ENCODE data around the gene BCL10.

Gene BCL10

DNA sequence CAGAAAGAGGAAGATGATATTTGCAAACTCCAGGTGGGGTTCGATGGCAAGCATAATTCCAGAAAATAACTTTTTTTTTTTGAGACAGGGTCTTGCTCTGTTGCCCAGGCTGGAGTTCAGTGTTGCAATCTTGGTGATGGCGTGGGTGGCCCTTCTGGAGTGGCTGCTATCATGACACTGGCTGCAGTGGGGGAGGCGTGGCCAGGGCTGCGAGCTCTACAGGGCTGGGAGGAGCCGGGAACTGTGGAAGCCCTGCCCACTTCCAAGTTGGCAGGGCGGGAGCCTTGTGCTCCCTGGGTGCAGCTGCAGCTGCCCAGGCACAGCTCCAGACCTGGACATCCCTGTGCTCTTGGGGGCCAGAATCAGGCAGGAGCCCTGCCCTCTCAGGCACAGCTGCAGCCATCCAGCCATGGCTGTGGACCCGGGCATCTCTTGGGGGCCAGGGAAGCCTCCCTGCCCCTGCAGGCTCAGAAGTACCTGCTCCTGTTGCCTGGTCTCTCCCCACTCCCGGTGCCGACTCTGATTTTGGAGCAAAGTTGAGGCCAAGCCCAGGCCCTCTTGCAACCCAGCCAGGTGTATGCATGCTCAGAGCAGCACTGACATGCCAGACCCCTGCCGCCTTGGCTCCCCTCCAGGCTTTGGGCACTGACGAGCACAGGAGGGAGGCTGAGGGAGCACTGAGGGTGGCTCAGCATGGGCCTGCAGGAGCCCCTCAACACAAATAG lies 7.2 kb upstream of the BCL10 start:
- TF ChIP-seq, protein P1, sequence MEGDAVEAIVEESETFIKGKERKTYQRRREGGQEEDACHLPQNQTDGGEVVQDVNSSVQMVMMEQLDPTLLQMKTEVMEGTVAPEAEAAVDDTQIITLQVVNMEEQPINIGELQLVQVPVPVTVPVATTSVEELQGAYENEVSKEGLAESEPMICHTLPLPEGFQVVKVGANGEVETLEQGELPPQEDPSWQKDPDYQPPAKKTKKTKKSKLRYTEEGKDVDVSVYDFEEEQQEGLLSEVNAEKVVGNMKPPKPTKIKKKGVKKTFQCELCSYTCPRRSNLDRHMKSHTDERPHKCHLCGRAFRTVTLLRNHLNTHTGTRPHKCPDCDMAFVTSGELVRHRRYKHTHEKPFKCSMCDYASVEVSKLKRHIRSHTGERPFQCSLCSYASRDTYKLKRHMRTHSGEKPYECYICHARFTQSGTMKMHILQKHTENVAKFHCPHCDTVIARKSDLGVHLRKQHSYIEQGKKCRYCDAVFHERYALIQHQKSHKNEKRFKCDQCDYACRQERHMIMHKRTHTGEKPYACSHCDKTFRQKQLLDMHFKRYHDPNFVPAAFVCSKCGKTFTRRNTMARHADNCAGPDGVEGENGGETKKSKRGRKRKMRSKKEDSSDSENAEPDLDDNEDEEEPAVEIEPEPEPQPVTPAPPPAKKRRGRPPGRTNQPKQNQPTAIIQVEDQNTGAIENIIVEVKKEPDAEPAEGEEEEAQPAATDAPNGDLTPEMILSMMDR (IDR thresholded peaks at IDR 0.05), result no peak

DNA sequence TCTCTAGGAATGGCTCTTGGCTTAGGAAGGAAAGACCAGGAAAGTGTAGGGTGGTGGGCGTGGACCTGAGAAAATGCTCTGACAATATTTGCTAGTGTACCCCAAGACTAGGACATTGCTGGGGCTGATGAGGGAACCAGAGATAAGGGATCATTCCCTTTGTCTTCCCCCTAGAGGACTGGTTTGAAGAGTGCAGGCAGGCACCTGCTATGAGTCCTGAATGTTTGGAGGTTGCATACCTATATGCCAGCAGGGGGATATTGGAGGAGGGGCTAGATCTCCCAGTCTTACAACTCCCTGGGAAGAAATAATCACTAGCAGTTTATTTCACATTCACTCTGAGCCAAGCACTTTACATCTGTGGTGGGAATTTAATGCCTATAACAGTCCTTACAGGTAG lies 6.0 kb upstream of the BCL10 start:
- TF ChIP-seq, protein P1 (IDR thresholded peaks at IDR 0.05), result no peak

DNA sequence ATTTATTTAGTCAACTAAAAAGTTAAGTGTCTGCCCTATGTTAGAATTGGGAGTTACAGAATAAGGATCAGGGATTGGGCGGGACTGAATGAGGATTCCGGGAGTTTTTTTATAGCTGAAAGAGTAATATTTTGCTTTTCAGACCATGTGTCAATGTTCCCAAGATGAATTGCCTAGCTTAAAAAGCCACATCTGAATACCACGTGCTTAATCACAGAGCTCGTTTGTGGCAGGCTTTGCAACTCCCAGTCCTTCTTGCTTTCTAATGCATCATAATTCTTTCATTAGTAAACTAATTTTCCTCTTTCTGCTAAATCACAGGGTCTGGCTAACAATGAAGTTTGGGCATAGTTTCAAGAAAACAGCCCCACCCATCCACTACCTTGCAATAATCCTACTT lies 4.2 kb upstream of the BCL10 start:
- TF ChIP-seq, protein P1 (IDR thresholded peaks at IDR 0.05), result no peak

DNA sequence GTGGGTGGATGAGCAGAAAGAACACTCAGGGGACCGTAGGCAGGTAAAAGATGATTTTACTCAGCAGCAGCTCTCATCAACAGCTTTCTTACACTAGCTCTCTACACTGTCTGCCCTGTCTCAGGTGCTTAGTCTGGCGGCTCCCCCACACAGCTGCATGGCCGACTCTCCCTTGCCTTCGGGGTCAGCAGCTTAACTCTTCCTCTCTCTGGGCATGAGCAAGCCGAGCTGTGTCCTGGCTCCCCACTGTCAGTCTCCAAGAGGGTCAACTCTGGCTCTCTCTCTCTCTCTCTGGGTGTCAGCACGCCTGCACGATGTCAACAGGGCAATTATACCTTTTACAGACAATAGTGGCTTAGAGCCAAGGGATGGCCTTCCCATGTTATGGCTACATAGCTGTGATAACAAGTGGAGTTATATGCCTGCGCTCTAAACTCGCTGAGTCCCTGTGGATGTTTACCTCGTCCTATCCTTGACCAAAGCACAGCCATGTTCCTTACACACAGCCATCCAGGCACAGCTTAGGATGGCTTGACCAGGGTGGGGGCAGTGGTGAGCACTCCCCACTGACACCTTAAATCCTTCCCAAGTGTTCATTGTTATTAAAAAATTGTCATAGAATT lies 3.1 kb upstream of the BCL10 start:
- TF ChIP-seq, protein P1 (IDR thresholded peaks at IDR 0.05), result no peak

DNA sequence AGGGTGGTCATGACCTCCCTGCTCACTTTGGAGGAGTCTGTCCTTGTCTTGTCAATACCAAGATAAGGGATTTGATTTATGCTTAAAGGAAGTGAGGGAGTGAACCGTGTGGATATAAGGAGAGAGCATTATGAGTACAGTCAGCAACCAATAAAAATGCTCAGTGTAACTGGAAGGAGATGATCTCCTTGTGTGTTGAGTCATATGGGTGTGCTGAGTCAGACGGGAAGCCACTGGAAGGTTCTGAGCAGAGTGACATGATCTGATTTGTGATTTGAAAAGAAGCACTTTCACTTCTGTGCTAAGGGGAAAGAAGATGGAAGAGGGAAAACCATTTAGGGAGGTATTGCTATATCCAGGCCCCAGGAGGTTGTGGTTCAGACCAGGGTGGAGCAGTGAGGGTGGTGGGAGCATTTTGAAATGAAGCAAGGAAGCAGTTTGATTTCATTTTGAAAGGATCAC lies 2.5 kb upstream of the BCL10 start:
- TF ChIP-seq, protein P1 (IDR thresholded peaks at IDR 0.05), result no peak

DNA sequence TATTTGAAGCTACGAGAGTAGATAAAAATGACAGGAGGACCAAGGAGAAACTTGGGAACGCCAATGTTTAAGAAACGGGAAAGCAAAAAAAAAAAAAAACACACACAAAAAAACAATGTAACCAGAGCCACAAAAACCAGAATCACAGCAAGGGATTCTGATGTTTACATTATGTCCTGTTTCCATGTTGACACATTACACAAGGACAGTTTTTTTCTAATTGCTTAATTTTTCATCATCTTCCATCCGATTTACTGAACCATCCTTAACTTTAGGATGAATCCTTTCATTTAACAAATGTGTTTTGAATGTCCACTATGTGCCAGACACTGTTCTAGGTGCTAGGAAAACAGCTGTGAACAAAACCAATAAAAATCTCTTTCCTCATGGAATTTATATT lies 1.4 kb upstream of the BCL10 start:
- TF ChIP-seq, protein P1 (IDR thresholded peaks at IDR 0.05), result no peak

DNA sequence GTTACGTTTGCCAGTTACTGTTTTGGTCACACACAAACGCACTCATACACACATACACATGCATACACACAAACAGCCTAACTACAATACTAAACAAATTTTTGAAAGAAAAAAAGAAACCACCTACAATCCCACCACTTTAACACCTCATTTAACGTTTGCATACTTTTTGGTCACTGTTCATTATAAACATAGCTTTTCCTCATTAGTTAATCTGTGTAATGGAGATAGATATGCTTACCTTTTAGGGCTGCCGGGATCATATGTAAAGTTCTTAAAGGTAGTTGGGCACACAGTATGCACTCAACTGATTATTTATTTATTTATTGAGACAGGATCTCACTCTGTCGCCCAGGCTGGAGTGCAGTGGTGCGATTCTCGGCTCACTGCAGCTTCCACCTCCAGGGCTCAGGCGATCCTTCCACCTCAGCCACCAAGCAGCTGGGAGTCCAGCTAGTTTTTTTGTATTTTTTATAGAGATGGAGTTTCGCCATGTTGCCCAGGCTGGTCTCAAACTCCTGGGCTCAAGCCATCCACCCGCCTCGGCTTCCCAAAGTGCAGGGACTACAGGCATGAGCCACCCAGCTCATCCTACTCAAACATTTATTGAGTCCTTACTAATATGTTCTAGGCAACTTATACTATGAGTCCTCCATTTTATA lies 677 bp upstream of the BCL10 start:
- TF ChIP-seq, protein P1 (IDR thresholded peaks at IDR 0.05), result no peak
